ENCODE measurements around the gene PATL2.
"Not testable (repeated sequence)": the region's sequence is repeated elsewhere in the genome, so short reads cannot be mapped to it uniquely, and the experiment has no call there.

The PATL2 gene

DNA sequence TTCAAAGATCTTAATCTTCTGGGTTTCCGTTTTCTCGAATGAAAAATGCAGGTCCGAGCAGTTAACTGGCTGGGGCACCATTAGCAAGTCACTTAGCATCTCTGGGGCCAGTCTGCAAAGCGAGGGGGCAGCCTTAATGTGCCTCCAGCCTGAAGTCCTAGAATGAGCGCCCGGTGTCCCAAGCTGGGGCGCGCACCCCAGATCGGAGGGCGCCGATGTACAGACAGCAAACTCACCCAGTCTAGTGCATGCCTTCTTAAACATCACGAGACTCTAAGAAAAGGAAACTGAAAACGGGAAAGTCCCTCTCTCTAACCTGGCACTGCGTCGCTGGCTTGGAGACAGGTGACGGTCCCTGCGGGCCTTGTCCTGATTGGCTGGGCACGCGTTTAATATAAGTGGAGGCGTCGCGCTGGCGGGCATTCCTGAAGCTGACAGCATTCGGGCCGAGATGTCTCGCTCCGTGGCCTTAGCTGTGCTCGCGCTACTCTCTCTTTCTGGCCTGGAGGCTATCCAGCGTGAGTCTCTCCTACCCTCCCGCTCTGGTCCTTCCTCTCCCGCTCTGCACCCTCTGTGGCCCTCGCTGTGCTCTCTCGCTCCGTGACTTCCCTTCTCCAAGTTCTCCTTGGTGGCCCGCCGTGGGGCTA is at the start of gene PATL2, which contains the start of gene B2M:
PATL2 (minus strand) TSS at position 228 of the 647 bp plus-strand sequence. CDS start 34,833 bp downstream, outside the sequence.
B2M (plus strand) TSS at position 422 of the 647 bp plus-strand sequence; CDS start at position 452, 30 bp downstream.
- peak; percentile 84 to 89 (median 88) for DNase-seq (ENCODE audit: low read depth in 4 of 4, low spot score in 1 of 4)

DNA sequence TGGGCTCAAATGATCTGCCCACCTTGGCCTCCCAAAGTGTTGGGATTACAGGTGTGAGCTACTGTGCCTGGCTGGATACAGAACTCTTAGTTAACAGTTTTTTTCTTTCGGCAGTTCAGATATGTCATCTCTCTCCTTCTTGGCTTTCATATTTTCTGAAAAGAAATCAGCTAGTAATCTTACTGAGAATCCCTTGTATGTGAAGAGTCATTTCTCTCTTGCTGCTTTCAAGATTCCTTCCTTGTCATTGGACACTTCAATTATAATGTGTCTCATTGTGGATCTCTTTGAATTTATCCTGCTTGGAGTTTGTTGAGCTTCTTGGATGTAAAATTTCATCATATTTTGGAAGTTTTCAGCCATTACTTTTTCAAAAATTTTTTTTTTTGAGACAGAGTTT is 42.2 kb upstream of the PATL2 start:
- DNase-seq (ENCODE audit: low read depth in 4 of 4, low spot score in 1 of 4) = no peak

DNA sequence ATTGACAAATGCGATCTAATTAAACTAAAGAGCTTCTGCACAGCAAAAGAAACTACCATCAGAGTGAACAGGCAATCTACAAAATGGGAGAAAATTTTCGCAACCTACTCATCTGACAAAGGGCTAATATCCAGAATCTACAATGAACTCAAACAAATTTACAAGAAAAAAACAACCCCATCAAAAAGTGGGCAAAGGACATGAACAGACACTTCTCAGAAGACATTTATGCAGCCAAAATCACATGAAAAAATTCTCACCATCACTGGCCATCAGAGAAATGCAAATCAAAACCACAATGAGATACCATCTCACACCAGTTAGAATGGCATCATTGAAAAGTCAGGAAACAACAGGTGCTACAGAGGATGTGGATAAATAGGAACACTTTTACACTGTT is 32.3 kb upstream of the PATL2 start:
- DNase-seq (ENCODE audit: low read depth in 4 of 4, low spot score in 1 of 4) = not testable (repeated sequence)

DNA sequence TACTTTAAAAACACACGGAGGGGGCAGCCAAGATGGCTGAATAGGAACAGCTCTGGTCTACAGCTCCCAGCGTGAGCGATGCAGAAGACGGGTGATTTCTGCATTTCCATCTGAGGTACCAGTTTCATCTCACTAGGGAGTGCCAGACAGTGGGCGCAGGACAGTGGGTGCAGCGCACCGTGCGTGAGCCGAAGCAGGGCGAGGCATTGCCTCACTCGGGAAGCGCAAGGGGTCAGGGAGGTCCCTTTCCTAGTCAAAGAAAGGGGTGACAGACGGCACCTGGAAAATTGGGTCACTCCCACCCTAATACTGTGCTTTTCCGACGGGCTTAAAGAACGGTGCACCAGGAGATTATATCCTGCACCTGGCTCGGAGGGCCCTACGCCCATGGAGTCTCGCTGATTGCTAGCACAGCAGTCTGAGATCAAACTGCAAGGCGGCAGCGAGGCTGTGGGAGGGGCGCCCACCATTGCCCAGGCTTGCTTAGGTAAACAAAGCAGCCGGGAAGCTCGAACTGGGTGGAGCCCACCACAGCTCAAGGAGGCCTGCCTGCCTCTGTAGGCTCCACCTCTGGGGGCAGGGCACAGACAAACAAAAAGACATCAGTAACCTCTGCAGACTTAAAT is 28.2 kb upstream of the PATL2 start:
- DNase-seq (ENCODE audit: low read depth in 4 of 4, low spot score in 1 of 4) = not testable (repeated sequence)

DNA sequence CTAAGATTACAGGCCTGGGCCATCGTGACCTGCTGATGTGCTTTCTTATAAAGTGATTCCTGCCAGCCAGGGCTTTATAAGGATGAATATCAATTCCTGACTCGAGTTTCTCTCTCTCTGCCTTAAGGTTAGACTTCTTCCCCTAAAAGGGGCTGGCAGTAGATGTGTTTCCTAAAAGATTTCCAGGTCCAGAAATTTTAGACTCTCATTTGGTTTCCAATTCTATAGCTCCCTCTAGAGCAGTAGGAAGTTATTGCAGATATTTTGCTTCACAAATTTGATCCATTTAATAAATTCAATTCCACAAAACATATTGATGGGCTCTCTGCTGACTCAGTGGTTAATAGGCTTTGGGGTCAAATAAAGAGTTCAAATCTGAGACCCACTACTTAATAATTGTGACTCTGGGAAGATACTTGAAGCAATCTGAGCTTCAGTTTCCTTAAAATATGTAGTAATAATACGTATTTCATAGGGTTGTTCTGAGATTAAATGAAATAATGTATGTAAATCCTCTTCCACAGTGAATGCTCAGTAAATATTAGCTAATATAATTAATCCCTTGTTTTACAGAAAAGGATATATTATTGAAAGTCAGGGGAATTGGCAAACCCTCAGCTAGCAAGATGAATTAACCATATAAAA is 27.3 kb upstream of the PATL2 start:
- DNase-seq (ENCODE audit: low read depth in 4 of 4, low spot score in 1 of 4) = no peak

DNA sequence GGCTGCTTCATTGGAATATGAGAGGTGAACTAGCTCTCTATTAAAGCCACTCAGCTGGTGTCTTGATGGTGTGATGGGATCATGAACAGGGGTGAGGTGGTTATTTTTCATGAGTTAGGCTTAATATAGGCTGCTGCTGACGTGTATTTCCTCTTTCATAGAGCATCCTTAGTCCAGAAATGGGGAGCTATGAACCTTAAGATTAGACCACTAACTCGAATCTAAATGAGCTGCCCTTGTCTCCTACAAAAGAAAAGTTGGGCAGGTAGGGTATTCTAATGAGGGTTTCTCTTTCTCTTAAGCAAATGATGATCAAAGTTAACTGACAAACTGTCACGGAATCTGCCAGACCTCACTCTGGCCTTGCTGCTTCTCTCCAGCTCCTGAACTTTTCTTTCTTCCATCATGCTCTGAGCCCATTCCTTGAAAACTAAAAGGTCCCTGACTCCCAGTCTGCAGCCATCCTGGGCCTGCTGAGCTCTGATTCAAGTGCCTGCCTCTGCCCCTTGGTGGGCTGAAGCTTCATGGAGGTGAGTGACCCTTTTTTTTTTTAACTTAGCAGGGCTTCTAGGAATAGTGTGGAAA is 25.1 kb upstream of the PATL2 start, which contains the start of gene TRIM69:
TRIM69 (plus strand) TSS at position 348 of the 585 bp plus-strand sequence; CDS start at position 525, 177 bp downstream.
- DNase-seq (ENCODE audit: low read depth in 4 of 4, low spot score in 1 of 4) = no peak

DNA sequence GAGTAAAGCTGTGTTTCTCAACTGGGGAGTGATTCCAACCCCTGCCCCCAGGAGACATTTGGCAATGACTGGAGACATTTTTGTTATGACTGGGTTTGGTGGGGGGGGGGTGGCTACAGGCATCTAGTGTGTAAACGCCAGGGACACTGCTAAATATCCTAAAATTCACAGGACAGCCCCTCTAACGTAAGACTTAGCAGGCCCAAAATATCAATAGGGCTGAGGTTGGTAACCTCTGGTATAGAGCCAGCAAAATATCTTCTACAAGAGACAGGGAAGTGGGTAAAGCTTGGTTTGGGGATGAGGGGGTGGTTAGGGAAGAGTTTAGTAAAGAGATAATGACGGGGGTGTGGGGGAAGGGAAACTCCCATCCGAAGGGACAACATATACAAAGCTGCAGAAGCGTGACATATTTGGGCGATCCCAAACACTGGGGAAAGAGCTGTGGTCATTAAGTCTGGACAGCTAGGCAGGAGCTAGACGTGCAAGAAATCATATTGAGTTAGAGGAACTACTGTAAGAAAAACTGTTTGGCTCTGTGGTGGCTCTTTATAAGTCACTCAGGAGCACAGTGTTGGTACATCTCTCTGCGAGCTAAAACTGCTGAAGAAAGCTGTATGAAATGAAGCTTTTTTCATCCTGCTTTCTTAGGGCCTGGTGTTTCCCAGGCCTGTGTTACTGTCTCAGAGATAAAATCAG is 24.5 kb upstream of the PATL2 start:
- peak in 1 of 4 experiments; percentile 61 for DNase-seq (ENCODE audit: low read depth in 4 of 4, low spot score in 1 of 4)

DNA sequence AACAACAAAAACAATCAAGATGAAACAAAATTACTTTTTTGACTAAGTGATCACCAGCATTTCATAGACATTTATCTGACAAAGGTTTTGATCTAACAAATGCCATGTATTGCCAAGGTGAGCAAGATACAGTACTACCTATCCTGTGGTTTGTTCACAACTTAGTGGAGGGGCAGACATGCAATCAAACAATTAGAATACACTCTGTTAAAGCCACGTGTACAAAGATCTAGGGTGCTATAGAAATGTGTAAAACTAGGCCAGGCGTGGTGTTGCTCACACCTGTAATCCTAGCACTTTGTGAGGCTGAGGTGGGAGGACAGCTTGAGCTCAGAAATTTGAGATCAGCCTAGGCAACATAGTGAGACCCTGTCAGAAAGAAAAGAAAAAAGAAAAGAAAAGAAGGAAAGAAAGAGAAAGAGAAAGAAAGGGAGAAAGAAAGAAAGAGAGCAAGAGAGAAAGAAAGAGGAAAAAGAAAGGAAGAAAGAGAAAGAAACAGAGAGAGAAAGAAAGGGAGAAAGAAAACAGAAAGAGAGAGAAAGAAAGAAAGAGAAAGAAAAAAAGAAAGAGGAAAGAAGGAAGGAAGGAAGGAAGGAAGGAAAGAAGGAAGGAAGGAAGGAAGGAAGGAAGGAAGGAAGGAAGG is 23.8 kb upstream of the PATL2 start:
- no peak for DNase-seq (ENCODE audit: low read depth in 4 of 4, low spot score in 1 of 4)

DNA sequence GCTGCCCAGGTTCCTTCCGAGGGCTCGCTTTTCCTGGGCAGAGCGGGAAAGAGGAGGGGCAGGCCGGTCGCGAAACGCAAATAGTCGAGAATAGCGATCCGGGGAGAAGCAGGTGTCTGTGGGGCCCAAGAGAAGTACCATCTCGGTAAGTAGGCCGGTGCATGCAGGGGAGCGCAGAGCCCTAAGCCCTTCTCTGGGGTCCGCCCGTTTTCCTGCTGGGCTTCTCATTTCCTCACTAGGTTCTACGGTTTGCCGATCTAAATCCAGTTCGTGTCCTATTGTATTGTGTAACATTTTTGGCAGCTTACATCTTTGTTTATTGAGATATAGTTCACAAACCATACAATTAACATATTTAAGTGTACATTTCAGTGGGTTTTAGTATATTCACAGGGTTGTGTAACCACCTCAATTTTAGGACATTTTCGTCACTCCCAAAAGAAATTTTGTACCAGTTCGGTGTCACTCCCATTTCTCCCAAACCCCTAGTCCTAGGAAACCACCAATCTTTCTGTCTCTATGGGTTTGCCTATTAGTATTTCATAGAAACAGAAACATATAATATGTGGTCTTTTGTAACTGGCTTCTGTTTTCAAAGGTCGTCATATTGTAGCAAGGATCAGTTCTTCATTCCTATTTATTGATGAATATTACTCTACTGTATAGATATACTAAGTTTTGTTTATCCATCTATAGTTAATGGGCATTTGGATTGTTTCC is 18.4 kb upstream of the PATL2 start:
- no peak for DNase-seq (ENCODE audit: low read depth in 4 of 4, low spot score in 1 of 4)

DNA sequence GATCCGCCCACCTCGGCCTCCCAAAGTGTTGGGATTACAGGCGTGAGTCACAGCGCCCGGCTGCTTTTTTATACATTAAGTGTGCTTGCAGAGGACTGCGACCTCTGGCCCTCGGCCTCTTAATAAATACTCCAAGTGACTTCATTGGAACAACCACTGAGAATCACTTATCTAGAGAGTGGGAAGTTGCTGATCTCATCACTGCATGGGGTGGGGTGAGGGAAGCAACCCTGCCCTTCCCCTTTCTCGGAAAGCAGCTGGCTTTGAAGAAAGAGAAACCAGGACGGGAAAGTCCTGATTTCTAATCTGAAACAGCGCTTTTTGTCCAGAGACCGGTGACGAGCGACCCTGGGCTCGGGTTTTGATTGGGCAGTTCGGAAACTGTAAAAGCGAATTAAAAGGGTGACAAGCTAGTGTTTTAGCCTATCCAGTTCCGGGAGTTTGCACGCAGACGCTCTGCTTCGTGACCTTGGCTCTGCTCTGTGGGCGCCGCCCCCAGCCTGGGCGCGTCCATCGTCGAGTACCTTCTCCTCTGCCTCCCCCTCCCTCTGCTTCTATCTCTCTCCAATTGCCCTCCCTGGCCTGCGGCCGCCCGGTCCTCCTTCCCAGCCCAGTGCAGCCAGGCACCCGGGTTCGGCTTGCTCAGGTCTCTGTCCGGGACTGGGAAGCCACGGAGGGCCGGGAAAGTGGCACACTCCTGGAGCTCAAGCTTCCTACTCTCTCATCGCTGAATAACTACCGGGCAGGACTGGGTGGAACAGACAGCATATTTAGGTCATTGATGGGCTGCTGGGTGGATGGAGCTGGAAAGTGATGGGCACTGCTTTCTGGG is 17.7 kb upstream of the PATL2 start:
- DNase-seq (ENCODE audit: low read depth in 4 of 4, low spot score in 1 of 4) = peak; percentile 77 to 92 (median 90)

DNA sequence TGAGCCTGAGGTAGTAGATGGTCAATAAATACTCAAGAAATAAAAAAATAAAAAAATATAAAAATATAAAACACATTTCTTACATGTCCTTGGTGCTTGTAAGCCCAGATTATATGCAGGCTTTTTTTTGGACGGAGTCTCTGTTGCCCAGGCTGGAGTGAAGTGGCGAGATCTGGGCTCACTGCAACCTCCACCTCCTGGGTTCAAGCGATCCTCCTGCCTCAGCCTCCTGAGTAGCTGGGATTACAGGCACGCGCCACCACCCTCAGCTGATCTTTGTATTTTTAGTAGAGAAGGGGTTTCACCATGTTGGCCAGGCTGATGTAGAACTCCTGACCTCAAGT is 17.1 kb upstream of the PATL2 start:
- DNase-seq (ENCODE audit: low read depth in 4 of 4, low spot score in 1 of 4) = not testable (repeated sequence)

DNA sequence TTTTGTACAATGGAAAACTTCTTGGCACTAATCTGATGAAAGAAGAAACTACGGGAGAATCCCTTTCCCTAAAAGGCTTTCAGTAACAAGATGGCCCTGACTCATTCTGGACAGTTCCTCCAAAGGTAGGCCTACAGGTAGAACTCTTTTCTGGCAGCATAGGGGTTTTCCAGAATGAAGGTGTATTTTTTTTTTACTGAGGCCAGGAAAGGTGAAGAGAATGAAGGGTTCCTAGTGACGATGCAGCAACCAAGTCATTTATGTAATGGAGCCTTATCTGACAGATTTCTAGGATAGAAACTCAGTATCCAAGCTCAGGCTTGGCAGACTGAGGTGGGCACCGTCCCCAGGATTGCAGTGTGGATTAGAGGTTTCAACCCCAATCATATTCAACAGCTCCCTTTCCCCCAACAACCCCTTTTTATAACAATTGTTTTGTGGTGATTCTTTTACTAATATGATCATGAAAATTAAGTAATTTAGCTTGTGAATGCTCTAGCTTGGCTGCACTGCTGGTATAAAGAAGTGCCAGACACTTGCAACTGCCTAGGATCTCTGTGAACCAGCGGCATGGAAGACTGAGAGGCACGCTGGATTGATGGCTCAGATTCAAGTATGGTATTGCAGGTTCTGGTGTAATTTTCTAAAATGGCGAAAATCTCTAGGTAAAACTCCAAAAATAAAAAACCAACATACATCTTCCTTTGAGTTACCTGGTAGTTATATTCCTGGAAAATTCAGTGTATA is 16.5 kb upstream of the PATL2 start:
- DNase-seq (ENCODE audit: low read depth in 4 of 4, low spot score in 1 of 4) = no peak

DNA sequence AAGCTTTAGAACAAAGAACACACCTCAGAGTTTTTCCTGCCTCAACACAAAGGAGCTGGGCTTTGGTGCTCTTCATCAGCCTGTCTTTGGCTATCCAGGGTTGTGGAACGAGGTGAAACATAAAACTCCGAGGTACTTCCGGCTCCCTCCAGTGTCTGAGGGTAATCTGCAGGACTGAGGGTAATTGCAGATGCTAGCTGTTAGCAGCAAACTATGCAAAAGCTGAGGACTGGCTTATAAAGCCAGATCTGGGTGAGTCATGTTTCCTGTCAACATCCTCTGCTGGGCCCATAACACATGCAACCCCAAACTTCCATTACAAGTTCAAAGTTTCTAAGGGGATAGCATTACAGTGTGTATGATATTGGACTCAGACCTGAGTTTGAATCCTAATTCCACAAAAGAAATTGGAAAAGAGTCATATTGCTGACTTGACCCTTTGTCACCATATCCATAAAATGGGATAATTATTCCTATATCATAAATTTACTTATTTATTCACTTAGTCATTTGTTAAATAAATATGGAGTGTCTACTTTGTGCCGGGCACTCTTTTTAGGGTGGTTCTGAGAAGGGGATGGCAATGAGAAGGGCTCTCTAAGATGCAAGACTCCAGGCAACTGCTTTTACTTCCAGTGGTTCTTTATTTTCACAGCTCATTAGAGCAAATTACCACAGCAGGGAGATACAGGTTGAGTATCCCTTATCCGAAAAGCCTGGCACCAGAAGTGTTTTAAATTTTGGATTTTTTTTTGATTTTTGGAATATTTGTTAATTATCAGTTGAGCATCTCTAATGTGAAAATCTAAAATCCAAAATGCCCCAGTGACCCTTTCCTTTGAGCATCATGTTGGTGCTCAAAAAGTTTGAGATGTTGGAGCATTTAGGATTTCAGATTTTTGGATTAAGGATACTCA is 15.7 kb upstream of the PATL2 start:
- DNase-seq (ENCODE audit: low read depth in 4 of 4, low spot score in 1 of 4) = peak in 1 of 4 experiments; percentile 44

DNA sequence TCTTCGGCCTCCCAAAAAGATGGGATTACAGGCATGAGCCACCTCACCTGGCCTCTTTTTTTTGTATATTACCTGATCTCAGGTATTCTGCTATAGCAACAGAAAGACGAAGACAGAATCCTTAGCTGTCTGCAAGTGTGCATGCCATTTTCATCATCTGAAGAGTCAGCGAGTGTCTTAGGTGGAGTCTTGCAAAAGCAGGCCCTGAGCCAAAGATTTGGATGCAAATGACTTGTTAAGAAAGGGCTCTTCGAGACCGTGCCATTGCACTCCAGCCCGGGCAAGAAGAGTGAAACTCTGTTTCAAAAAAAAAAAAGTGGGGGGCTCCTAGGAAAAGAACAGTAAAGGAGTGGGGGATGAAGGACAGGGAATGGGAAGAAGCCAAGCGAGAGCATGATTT is 15.0 kb upstream of the PATL2 start:
- no peak for DNase-seq (ENCODE audit: low read depth in 4 of 4, low spot score in 1 of 4)

DNA sequence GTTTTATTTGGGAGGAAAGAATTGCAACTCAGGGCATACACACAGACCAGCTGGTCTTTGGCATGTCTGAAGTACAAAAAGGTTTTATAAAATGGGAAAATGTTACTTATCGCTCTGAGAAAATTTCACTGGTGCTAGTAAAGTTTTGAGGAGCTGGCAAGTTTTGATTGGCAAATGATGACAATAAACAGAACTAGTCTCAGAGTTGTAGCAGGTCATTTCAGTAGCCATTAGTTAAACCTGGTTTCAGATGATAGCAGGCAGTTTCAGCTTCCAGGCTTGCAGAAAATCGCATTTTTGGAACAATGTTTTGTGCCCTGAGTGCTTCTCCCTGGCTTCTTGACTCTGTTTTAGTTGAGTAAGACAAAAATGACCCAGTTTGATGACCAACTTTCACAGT is 10.9 kb upstream of the PATL2 start:
- no peak for DNase-seq (ENCODE audit: low read depth in 4 of 4, low spot score in 1 of 4)

DNA sequence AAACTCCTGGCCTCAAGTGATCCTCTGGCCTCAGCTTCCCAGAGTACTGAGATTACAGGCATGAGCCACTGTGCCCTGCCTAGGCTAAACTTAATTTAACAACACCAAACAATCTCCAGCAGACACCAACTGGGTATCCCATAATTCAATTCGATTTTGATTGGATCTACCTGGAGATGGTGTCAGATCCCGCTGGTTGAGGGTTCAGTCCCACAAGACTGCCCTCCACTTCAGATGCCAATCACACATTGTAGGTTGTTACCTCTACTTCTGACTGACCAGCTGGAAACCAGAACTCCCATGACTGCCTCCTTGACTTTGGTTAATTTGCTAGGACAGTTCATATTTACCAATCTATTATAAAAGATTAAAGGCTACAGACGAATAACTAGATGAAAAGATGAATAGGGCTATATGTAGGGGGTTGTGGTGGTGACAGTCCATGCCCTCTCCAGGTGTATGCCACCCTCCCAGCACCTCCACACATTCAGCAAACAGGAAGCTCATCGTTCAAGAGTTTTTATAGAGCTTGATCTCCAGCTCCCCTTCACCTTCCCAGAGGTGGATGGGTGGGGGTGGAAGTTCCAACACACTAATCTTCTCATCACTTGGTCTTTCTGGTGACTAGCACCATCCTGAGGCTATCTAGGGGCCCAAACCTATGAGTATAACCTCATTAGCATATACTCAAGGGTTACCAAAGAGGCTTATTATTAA is 9.5 kb upstream of the PATL2 start:
- no peak for DNase-seq (ENCODE audit: low read depth in 4 of 4, low spot score in 1 of 4)

DNA sequence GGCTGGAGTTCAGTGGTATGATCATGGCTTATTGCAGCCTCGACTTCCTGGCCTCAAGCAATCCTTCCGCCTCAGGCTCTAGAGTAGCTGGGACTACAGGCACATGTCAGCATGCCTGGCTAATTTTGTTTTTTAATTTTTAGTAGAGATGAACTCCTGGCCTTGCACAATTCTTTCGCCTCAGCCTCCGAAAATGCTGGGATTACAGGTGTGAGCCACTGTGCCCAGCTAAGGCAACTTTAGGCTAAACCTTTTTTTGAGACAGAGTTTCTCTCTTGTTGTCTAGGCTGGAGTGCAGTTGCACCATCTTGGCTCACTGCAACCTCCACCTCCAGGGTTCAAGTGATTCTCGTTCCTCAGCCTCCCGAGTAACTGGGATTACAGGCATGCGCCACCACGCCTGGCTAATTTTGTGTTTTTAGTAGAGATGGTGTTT is 8.9 kb upstream of the PATL2 start:
- not testable (repeated sequence) for DNase-seq (ENCODE audit: low read depth in 4 of 4, low spot score in 1 of 4)
